C4-2B (cell line): ENCODE measurements around the gene GRB10.

Experiments
- CTCF ChIP-seq: fragments of 450-650 bp; conservative IDR thresholded peaks from 2 replicates; pipeline ENCODE4 v1.5.1; 2017; ENCODE audit warnings: mild to moderate bottlenecking
- ZFX ChIP-seq: fragments of 450-650 bp; IDR thresholded peaks from 2 replicates; pipeline ENCODE4 v1.6.1; 2017

- TF ChIP-seq CTCF, result no peak
- TF ChIP-seq ZFX, result no peak
Observed at GRCh38 chr7:50693455-50694130, 89.1 kb downstream of the GRB10 start.
